HG03432 (cell line): ENCODE measurements around the gene DBH.

Experiments
- ATAC-seq: cut with Tn5 transposase; IDR thresholded peaks from one replicate; pipeline ENCODE4 v1.9.1; 2021; ENCODE audit warnings: mild to moderate bottlenecking, moderate library complexity; ENCODE audit not compliant: unreplicated experiment

Gene DBH

GRCh38 chr9:133635533-133636531 is at the start of gene DBH:
Gene DBH, plus strand, starts transcription at chr9:133636363. Its CDS starts 9 bp downstream, at chr9:133636372.
- ATAC-seq: no peak

GRCh38 chr9:133587051-133587450 is 49.1 kb upstream of the DBH start:
- ATAC-seq: no peak

- ATAC-seq: no peak
Observed at GRCh38 chr9:133587466-133587865, 48.7 kb upstream of the DBH start.

- ATAC-seq: no peak
Observed at GRCh38 chr9:133589454-133590227, 46.5 kb upstream of the DBH start.

- no peak for ATAC-seq
Observed at GRCh38 chr9:133590231-133590855, 45.8 kb upstream of the DBH start.

GRCh38 chr9:133591116-133591910 is 44.9 kb upstream of the DBH start:
- ATAC-seq: no peak

GRCh38 chr9:133591985-133592384 is 44.2 kb upstream of the DBH start:
- no peak for ATAC-seq

GRCh38 chr9:133592731-133593409 is 43.3 kb upstream of the DBH start:
- no peak for ATAC-seq

GRCh38 chr9:133593587-133594253 is 42.4 kb upstream of the DBH start:
- ATAC-seq: no peak

GRCh38 chr9:133594310-133594709 is 41.9 kb upstream of the DBH start:
- no peak for ATAC-seq

- ATAC-seq: no peak
Observed at GRCh38 chr9:133595910-133596309, 40.3 kb upstream of the DBH start.

GRCh38 chr9:133597316-133597957 is 38.7 kb upstream of the DBH start:
- no peak for ATAC-seq

- no peak for ATAC-seq
Observed at GRCh38 chr9:133598978-133599377, 37.2 kb upstream of the DBH start.

GRCh38 chr9:133599470-133600173 is 36.5 kb upstream of the DBH start:
- ATAC-seq: no peak

- no peak for ATAC-seq
Observed at GRCh38 chr9:133600739-133601138, 35.4 kb upstream of the DBH start.

GRCh38 chr9:133601746-133602145 is 34.4 kb upstream of the DBH start:
- ATAC-seq: no peak

GRCh38 chr9:133602277-133602676 is 33.9 kb upstream of the DBH start:
- no peak for ATAC-seq
